ENCODE data around the gene EFCAB12.

- TF ChIP-seq CTCF (IDR thresholded peaks at IDR 0.05) (no peak), EZH2 (IDR thresholded peaks at IDR 0.05) (no peak), EZH2phosphoT487 (IDR thresholded peaks at IDR 0.05) (no peak)
These were observed 28.5 kb downstream of the EFCAB12 start for GRCh38 chr3:129399895-129400357.

Data from neural progenitor cell (in vitro differentiated cells).